22Rv1 (cell line): Measurements from ENCODE around the gene LRRC27.

ENCODE experiments used
- CTCF ChIP-seq: fragments of 450-650 bp; IDR thresholded peaks from 2 replicates; pipeline ENCODE4 v1.5.1; 2017; ENCODE audit warnings: mild to moderate bottlenecking
- ZFX ChIP-seq: fragments of 450-650 bp; IDR thresholded peaks from 2 replicates; pipeline ENCODE4 v1.6.1; 2017; ENCODE audit warnings: antibody characterized with exemption, borderline replicate concordance

GRCh38 chr10:132313865-132314264 is 18.1 kb upstream of the LRRC27 start:
- no peak for TF ChIP-seq CTCF
- TF ChIP-seq ZFX = no peak
